Measurements from ENCODE around the gene BPIFB1.

The BPIFB1 gene

DNA sequence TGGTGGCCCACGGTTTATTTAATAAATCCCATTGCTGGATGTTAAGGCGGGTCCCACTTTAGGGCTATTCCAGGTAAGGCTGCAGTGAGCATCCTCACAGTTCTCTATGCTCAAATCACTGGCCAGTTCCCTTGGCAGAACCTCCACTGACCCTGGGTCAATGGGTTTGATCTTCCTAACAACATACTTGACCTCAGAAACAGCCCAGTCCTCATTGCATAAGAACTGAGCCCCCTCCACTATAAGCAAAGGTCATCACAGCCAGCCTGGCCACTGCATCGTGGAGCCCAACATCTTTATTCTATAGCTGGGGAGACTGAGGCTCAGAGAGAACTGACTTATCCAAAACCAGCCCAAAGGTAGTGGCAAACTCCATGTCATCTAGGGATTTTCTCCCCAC is 4.3 kb upstream of the BPIFB1 start:
- no peak overlapping the region for H3K27ac ChIP-seq
- no peak for DNase-seq (ENCODE audit: low spot score)
- TF ChIP-seq, protein P1, sequence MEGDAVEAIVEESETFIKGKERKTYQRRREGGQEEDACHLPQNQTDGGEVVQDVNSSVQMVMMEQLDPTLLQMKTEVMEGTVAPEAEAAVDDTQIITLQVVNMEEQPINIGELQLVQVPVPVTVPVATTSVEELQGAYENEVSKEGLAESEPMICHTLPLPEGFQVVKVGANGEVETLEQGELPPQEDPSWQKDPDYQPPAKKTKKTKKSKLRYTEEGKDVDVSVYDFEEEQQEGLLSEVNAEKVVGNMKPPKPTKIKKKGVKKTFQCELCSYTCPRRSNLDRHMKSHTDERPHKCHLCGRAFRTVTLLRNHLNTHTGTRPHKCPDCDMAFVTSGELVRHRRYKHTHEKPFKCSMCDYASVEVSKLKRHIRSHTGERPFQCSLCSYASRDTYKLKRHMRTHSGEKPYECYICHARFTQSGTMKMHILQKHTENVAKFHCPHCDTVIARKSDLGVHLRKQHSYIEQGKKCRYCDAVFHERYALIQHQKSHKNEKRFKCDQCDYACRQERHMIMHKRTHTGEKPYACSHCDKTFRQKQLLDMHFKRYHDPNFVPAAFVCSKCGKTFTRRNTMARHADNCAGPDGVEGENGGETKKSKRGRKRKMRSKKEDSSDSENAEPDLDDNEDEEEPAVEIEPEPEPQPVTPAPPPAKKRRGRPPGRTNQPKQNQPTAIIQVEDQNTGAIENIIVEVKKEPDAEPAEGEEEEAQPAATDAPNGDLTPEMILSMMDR (IDR thresholded peaks at IDR 0.05) = no peak
- no peak overlapping the region for H3K4me3 ChIP-seq

DNA sequence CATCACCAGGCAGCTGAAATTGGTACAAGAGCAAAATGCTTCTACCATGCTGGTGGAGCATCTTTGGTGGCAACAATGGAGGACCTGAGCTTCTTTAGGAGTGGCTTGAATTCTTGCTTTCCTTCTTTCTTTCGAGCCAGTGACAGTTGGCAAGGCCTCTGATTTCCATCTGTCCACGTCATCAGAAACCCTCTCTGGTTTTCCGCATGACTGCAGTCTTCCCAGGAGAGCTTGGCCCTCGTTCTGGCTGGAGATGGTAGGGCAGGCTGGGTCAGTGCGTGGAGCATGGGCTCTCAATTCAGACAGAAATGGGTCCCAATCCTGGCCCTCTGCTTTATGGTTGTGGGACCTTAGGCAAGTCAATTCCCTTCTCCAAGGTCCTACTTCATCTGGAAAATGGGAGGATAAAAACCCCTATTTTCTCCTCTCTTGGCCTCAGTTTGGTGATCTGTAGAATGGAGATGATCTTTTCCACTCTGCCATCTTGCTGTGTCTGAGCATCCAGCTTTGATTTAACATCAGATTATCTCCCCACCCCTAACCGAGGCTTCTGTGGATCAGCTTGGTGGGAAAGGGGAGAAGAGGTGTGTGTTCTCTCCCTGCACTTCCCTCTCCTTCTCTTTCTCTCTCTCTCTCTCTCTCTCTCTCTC is 3.6 kb upstream of the BPIFB1 start:
- TF ChIP-seq, protein P1 (IDR thresholded peaks at IDR 0.05) = no peak
- peak; percentile 53 for DNase-seq (ENCODE audit: low spot score)
- no peak overlapping the region for H3K27ac ChIP-seq

DNA sequence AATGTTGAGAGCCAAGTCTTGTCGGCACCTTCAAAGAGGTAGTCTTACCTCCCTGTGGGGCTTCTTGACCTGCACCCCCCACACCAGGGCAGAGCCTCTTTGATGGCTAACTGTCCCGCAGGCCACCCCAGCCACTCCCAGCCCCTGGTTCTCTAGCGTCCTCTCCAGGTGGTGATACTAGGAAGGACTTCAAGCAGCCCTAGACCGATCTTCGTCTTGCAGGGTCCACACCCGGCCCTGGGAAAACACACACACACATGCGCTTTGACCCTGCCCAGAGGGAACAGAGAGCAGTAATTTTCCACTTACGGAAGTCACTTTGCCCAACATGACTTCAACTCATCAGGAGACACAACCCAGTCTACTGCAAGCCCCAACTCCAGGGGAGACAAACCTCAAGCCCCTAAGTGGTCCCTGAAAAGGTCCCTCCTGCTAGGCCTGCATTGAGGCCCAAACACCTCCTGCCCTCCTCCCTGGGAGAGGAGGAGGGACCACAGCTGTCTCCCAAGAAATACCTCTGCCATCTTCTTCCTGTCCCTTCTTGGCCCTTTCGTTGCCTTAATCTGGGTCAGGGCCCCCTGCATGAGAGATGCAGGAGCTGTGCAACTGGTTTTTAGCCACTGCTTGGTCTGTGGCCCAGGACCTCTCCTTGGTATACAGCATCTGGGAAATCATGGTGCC is 2.9 kb upstream of the BPIFB1 start:
- DNase-seq (ENCODE audit: low spot score) = peak; percentile 49
- no peak overlapping the region for H3K27ac ChIP-seq
- no peak overlapping the region for H3K4me3 ChIP-seq
- TF ChIP-seq, protein P1 (IDR thresholded peaks at IDR 0.05) = no peak

More for the DNA sequence above, 3.6 kb upstream of the BPIFB1 start:
- no peak overlapping the region for H3K4me3 ChIP-seq

DNA sequence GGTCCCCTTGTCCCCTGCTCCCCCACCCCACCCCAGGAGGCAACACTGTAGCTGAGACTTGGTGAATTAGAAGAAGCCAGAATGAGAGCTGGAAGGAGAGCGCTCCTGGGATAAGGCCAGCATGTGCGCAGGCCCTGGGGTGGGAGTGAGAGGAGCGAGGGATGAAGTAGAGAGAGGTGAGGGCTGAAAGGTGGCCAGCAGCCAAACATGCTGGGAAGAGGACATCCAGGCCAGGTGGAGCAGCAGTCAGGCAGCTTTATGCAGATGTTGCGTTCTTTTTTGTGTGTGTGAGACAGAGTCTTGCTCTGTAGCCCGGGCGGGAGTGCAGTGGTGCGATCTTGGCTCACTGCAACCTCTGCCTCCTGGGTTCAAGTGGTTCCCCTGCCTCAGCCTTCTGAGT is 2.2 kb upstream of the BPIFB1 start:
- DNase-seq (ENCODE audit: low spot score) = no peak
- Histone ChIP-seq H3K27ac (no peak overlapping the region), H3K4me3 (no peak overlapping the region)
- TF ChIP-seq, protein P1 (IDR thresholded peaks at IDR 0.05) = no peak

DNA sequence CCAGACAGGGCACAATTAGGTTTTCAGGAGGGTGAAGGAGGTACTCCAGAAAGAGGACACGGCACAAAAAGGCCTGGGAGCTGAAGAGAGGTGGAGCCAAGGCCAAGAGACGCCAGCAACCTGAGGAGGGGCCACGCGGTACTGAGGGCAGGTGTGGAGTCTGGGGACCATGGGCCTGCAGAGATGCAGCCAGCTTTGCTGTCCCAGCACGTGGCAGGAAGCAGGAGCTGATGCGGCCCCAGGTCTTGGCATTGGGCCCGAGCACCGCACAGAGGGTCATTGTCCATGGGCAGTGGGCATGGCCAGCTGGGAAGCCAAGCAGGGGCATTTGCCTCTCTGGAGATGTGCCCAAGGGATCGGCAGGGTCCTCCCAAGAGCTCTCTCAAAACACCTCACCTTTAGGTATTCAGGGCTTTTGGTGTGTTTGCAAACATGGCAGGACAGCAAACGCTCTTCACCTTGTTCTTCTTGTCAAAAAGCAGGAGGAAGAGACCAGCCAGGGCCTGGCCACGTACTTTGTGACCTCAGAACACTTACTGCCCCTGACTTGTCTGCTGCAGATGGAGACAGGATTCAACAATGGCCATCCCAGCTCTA is 1.4 kb upstream of the BPIFB1 start:
- Histone ChIP-seq H3K27ac (no peak overlapping the region), H3K4me3 (no peak overlapping the region)
- TF ChIP-seq, protein P1 (IDR thresholded peaks at IDR 0.05) = no peak
- DNase-seq (ENCODE audit: low spot score) = no peak

DNA sequence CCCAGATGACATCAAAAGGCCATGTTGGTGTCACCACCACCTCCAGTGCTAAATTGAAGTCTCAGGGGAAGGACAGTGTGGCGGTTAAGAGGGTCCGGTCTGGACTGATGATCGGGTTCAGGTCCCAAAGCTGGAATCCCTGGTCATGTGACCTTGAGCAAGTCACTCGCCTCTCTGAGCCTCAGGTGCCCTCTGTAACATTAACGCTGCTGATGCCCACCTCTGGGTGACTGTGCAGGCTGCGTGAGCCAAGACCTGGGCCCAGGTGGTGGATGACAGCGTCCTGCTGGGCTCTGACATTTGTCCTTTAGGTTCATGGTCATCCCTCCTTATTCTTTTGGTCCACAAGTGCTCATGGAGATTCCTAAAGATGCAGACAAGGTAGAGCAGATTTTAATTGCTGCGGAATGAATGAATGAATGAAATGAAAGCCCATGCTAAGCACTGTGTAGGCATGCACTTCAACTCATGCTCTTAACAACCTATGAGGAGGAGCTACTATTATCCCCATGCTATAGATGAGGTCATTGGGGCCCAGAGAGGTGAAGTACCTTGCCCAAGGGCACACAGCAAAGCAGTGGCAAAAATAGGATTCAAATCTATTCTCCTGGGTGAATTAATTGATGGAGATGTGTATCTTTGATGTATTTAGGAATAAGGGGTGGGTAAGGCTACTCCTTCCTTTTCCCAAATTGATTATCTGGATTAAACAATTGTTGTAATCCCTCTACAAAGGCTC is 649 bp upstream of the BPIFB1 start:
- TF ChIP-seq, protein P1 (IDR thresholded peaks at IDR 0.05) = no peak

More for the DNA sequence above, 649 bp upstream of the BPIFB1 start:
- no peak overlapping the region for H3K4me3 ChIP-seq
- no peak overlapping the region for H3K27ac ChIP-seq
- DNase-seq (ENCODE audit: low spot score) = no peak

Measured in coronary artery (tissue), 2 donors.